Measurements from ENCODE around the gene SLC36A3. TPM values are rescaled to one million over a fixed set of nuclear protein-coding genes. Genes with fewer than 3 reads are reported as not detected.
"Not testable (repeated sequence)": the region's sequence is repeated elsewhere in the genome, so short reads cannot be mapped to it uniquely, and the experiment has no call there.

SLC36A3 gene
- total RNA-seq, 2 donors from 2014 or later = not detected

DNA sequence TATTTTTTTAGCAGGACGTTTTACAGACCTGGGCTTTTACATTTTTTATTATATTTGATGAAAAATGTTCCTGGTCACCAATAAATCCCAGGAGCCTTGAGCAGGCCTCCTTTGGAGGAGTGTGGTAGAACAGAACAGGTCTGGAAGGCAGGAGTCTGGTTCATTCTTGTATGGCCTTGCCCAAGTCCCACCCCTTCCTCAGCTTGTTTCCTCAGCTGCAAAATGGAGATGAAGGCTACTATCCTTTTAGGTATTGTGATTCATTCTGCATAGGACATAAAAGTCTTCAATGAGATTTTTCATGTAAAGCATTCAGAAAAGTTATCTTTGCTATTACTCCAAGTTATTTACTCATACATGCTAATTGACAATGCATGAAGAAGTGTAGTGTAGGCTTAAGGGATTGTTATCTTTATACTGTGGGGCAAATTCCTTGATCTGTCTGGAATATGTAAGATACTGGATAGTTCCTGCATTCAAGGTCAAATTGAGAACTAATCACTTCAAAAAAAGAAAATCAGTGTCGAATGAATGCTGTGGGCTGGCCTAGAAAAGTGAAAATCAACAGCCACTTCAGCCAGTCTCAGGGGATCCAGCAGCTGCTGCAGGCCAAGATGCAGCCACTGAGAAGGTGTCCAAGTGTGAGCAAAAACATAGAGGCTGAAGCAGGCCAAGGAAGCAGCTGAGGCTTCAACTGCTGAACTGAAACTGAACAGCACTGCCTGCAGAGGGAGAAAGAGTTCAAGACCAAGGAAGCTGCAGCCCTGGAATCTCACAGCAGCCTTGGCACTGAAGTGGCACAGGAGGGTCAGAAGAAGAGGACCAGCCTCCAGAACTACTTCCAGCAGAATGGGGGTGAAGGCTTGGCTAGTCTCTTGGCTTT lies 15.5 kb upstream of the SLC36A3 start:
- no peaks in the 10 kb centered on the region for H3K9me3 ChIP-seq (ENCODE audit: control insufficient read depth, low read length, poor library complexity, severe bottlenecking)
- DNase-seq (no peak), ATAC-seq (no peak)
- Mint-ChIP-seq H3K27ac (no peak overlapping the region), H3K36me3 (ENCODE audit: low read depth) (no peaks in the 10 kb centered on the region), H3K4me1 (peaks cover 4% of the 10 kb centered on the region), H3K27me3 (peaks cover 28% of the 10 kb centered on the region), H3K4me3 (no peak overlapping the region)

DNA sequence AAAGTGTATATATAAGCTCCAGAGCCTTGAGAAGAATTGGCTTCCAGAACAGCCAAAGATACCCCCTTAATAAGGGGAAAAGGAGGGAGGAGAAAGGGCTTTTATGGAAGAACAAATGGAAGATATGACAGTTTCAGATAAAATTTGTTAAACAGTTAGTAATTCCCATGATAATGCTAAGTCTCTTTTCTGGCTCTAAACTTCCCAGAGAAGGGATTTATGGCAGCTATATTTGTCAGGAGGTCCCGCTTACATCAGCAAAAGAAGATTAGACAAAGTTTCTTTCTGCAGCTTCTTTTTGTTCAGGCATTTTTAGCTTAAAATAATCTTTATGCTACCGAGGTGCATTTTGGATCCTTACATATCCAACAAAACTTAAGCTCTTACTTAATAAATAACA lies 14.3 kb upstream of the SLC36A3 start:
- no peak overlapping the region for H3K27ac Mint-ChIP-seq
- H3K9me3 ChIP-seq (ENCODE audit: control insufficient read depth, low read length, poor library complexity, severe bottlenecking) = no peaks in the 10 kb centered on the region
- no peak overlapping the region for H3K4me3 Mint-ChIP-seq
- peaks cover 4% of the 10 kb centered on the region for H3K4me1 Mint-ChIP-seq
- ATAC-seq (no peak), DNase-seq (no peak)
- H3K27me3 Mint-ChIP-seq = peaks cover 34% of the 10 kb centered on the region
- no peaks in the 10 kb centered on the region for H3K36me3 Mint-ChIP-seq (ENCODE audit: low read depth)

DNA sequence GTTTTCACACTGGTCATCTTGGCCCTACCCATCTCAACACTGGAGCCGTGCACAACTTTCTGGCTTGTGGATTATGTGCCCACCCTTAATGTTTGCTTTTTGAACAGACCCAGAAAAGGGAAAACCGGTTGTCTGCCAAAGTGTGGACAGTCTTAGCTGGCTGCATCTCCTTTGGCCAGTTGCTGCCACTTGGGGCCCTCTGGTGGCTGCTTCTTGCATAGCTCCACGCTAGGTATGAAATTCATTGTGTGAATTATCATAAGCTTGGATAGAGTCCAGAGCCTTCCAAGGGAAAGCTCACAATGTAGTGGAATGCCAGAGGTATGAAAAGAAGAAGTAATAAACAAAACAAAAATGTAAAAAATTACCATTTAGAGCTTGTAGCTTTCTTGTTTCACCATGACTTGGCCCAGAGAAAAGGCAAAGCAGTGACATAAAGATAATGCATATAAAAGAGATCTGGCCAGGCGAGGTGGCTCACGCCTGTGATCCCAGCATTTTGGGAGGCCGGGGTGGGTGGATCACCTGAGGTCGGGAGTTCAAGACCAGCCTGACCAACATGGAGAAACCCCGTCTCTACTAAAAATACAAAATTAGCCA lies 12.5 kb upstream of the SLC36A3 start:
- ATAC-seq (peak; percentile 49), DNase-seq (peak in 1 of 3 donors; percentile 38)
- no peaks in the 10 kb centered on the region for H3K36me3 Mint-ChIP-seq (ENCODE audit: low read depth)
- H3K9me3 ChIP-seq (ENCODE audit: control insufficient read depth, low read length, poor library complexity, severe bottlenecking) = no peaks in the 10 kb centered on the region
- peaks cover 34% of the 10 kb centered on the region for H3K27me3 Mint-ChIP-seq
- peaks cover 4% of the 10 kb centered on the region for H3K4me1 Mint-ChIP-seq
- H3K4me3 Mint-ChIP-seq = no peak overlapping the region
- H3K27ac Mint-ChIP-seq = no peak overlapping the region

DNA sequence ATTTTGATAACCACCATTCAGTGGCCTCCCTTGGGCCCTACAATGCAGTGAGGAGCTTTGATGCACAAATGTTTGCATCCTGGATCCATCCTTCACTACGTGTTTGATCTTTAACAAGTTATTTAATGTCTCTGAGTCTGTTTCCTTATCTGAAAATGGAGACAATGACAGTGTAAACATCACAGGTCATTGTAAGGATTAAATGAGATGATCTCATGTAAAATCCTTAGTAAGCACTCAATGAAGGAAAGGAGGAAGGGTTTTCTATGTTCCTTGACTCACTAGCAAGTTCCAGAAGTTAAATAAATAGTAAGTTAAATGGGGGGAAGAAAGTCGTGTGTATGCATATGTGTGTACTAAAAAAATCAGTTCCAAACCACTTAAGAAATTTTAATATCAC lies 9.8 kb upstream of the SLC36A3 start:
- no peaks in the 10 kb centered on the region for H3K9me3 ChIP-seq (ENCODE audit: control insufficient read depth, low read length, poor library complexity, severe bottlenecking)
- Mint-ChIP-seq H3K4me3 (no peak overlapping the region), H3K36me3 (ENCODE audit: low read depth) (no peaks in the 10 kb centered on the region), H3K27me3 (peaks cover 41% of the 10 kb centered on the region), H3K27ac (no peak overlapping the region), H3K4me1 (peaks cover 4% of the 10 kb centered on the region)
- ATAC-seq (no peak), DNase-seq (no peak)

DNA sequence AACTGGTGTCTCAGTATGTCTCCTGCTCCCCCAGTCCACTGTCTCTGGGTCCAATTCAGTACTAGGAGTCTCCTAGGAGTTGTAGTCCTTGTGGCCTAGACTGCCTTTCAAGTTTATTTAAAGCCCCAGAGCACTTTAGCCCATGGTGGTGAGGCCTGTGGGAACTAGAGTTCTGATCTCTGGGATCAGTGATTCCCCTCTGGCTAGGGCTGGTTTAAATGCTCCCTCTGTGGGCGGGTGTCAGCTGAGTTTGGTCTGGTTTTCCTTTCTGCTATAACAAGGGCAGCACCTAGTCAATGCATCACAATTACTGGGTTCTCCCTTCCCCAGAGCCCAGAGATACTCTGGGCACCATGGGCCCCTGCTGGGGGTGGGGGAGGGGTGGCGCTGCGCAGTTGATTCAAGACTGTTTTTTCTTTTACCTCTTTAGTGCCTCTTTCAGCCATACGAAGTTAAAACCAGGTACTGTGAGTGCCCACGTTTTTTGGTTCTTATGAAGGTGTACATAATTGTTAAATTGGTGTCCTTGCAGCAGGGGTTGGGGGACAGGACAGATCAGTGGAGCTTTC lies 9.3 kb upstream of the SLC36A3 start:
- no peak for ATAC-seq
- peaks cover 44% of the 10 kb centered on the region for H3K27me3 Mint-ChIP-seq
- peaks cover 4% of the 10 kb centered on the region for H3K4me1 Mint-ChIP-seq
- no peak overlapping the region for H3K4me3 Mint-ChIP-seq
- H3K36me3 Mint-ChIP-seq (ENCODE audit: low read depth) = no peaks in the 10 kb centered on the region
- no peaks in the 10 kb centered on the region for H3K9me3 ChIP-seq (ENCODE audit: control insufficient read depth, low read length, poor library complexity, severe bottlenecking)
- DNase-seq = no peak
- no peak overlapping the region for H3K27ac Mint-ChIP-seq

DNA sequence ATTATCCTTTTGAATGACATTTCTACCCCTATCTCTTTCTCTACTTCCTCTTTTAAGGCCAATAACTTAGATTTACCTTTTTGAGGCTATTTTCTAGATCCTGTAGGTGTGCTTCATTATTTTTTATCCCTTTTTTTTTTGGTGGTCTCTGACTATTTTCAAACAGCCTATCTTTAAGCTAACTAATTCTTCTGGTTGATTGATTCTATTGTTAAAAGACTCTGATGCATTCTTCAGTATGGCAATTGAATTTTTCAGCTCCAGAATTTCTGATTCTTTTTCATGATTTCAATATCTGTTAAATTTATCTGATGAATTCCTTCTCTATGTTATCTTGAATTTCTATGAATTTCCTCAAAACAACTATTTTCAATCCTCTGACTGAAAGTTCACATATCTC lies 7.4 kb upstream of the SLC36A3 start:
- ATAC-seq = no peak
- peaks cover 45% of the 10 kb centered on the region for H3K27me3 Mint-ChIP-seq

DNA sequence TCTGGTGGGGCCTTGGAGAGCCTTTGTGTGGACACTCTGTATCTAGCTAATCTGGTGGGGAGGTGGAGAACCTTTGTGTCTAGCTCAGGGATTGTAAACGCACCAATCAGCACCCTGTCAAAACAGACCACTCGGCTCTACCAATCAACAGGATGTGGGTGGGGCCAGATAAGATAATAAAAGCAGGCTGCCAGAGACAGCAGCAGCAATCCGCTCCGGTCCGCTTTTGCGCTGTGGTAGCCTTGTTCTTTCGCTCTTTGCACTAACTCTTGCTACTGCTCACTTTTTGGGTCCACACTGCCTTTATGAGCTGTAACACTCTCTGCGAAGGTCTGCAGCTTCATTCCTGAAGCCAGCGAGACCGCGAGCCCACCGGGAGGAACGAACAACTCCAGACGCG lies 6.3 kb upstream of the SLC36A3 start:
- not testable (repeated sequence) for H3K4me1 Mint-ChIP-seq; ATAC-seq; H3K9me3 ChIP-seq (ENCODE audit: control insufficient read depth, low read length, poor library complexity, severe bottlenecking); H3K27ac Mint-ChIP-seq; H3K4me3 Mint-ChIP-seq; DNase-seq; H3K36me3 Mint-ChIP-seq (ENCODE audit: low read depth)
- peaks cover 40% of the 10 kb centered on the region for H3K27me3 Mint-ChIP-seq

More for the DNA sequence above, 7.4 kb upstream of the SLC36A3 start:
- Mint-ChIP-seq H3K4me3 (no peak overlapping the region), H3K27ac (no peak overlapping the region), H3K4me1 (peaks cover 2% of the 10 kb centered on the region), H3K36me3 (ENCODE audit: low read depth) (no peaks in the 10 kb centered on the region)
- no peaks in the 10 kb centered on the region for H3K9me3 ChIP-seq (ENCODE audit: control insufficient read depth, low read length, poor library complexity, severe bottlenecking)
- no peak for DNase-seq

DNA sequence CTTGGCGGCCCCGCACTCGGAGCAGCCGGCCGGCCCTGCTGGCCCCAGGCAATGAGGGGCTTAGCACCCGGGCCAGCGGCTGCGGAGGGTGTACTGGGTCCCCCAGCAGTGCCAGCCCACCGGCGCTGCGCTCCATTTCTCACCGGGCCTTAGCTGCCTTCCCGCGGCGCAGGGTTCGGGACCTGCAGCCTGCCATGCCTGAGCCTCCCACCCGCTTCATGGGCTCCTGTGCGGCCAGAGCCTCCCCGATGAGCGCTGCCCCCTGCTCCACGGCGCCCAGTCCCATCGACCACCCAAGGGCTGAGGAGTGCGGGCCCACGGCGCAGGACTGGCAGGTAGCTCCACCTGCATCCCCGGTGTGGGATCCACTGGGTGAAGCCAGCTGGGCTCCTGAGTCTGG lies 5.7 kb upstream of the SLC36A3 start:
- not testable (repeated sequence) for DNase-seq; H3K27ac Mint-ChIP-seq; ATAC-seq; H3K36me3 Mint-ChIP-seq (ENCODE audit: low read depth); H3K4me3 Mint-ChIP-seq; H3K9me3 ChIP-seq (ENCODE audit: control insufficient read depth, low read length, poor library complexity, severe bottlenecking); H3K4me1 Mint-ChIP-seq
- peaks cover 35% of the 10 kb centered on the region for H3K27me3 Mint-ChIP-seq

DNA sequence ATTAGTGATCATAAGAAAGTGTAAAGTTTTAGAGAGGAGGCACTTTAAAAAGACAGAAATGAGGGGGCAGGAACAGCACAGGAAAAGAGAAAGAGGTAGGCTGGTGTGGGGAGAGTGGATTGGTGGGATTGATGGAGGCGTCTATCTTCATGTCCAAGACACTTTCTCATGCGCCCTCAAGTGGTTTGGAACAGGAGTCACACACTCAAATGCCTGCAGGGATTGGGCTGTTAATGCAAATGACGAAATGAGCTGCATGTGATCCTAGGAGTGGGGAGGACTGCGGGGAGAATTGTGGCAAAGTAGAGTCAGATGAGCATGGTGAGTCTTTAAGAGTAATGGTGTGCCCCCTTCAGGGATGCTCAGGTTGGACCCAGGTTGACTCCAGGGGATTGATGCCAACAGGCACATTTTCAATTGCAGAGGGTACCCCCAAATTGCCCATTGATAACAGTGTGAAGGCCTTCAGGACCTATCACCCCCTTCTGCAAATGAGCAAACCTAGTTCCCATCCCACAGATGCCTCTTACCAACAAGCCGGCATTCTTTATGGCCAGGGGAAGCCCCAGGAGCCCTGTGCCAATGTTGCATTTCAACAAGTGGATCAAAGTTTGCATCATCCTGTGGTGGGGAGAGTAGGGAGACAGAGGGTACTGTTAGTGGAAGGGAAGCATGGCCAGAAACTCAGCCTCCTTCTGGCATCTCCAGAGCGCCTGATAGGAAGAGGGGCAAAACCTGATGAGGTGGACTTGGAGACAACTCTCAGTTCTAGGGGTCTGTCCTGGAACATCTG lies 5.3 kb downstream of the SLC36A3 start:
- no peak overlapping the region for H3K4me3 Mint-ChIP-seq
- peaks cover 43% of the 10 kb centered on the region for H3K27me3 Mint-ChIP-seq
- H3K36me3 Mint-ChIP-seq (ENCODE audit: low read depth) = peaks cover 2% of the 10 kb centered on the region
- DNase-seq (no peak), ATAC-seq (no peak)
- H3K4me1 Mint-ChIP-seq = peaks cover 2% of the 10 kb centered on the region
- H3K27ac Mint-ChIP-seq = no peak overlapping the region
- no peaks in the 10 kb centered on the region for H3K9me3 ChIP-seq (ENCODE audit: control insufficient read depth, low read length, poor library complexity, severe bottlenecking)

DNA sequence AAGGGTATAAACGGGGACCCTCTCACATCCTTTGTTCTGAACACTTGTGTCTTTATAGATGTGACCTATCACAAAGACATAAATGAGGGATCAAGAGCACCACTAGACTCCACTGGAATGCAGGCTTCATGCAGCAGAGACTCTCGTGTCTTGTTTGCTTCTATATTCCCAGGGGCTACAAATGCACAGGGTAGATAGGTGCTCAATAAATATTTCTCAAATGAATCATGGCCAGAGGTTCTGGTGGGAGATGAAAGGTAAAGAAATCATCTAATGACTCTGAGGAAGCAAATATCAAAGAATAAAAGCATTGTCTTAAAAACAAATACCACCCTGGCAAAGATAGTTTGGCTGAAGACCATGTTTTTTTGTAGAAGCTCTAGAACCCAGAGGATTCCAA lies 6.6 kb downstream of the SLC36A3 start:
- H3K27me3 Mint-ChIP-seq = peaks cover 32% of the 10 kb centered on the region
- H3K36me3 Mint-ChIP-seq (ENCODE audit: low read depth) = no peaks in the 10 kb centered on the region
- ATAC-seq = no peak
- no peak overlapping the region for H3K27ac Mint-ChIP-seq
- no peak overlapping the region for H3K4me3 Mint-ChIP-seq
- H3K4me1 Mint-ChIP-seq = peaks cover 2% of the 10 kb centered on the region
- DNase-seq = no peak
- H3K9me3 ChIP-seq (ENCODE audit: control insufficient read depth, low read length, poor library complexity, severe bottlenecking) = no peaks in the 10 kb centered on the region

DNA sequence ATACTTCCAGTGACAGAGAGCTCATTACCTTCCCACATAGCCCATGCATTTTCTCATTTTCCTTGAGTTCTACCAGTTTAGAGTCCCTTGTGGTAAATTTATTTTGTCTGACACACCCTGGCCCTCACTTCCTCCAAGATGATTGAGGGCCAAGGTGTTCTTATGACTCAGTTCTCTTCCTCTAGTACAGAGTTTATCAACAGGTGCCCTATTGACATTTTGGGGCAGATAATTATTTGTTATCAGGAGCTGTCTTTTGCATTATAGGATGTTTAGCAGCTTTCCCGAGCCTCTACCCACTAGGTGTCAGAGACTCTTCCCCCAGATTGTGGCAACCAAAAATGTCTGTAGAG lies 7.1 kb downstream of the SLC36A3 start:
- DNase-seq (no peak), ATAC-seq (no peak)
- no peaks in the 10 kb centered on the region for H3K9me3 ChIP-seq (ENCODE audit: control insufficient read depth, low read length, poor library complexity, severe bottlenecking)
- no peak overlapping the region for H3K27ac Mint-ChIP-seq
- no peak overlapping the region for H3K4me3 Mint-ChIP-seq
- peaks cover 27% of the 10 kb centered on the region for H3K27me3 Mint-ChIP-seq
- H3K4me1 Mint-ChIP-seq = peaks cover 2% of the 10 kb centered on the region
- no peaks in the 10 kb centered on the region for H3K36me3 Mint-ChIP-seq (ENCODE audit: low read depth)

DNA sequence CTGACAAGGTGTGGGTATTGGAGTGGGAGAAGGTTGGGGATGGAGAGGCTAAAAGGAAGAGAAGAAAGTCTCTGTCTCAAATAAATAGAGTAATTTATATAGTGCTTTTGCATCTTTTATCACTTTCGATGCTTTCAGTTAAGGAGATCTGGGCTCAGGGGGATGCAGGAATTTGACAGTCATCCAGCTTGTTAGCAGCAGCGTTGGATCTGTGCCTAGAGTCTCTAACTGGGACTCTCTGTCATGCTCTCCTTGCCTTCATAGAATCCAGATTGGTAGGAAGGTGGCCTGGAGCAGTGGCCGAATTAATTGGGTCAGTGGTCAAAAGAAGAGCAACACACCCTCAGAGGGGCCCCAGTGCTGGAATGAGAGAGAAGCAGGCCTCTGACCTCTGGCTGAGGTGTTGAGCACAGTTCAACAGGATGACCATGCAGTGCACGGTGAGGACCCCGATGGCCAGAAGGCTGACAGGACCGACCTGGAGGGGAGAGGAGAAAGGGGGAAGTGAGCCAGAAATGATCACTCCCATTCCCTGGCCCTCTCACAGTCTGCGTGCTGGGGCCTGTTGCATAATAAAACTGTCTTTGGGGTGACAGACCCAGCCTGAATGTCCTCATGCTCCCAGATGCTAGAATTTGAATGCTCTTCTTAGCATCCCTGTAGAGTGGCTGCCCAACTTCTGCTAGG lies 7.6 kb downstream of the SLC36A3 start:
- DNase-seq (no peak), ATAC-seq (no peak)
- H3K9me3 ChIP-seq (ENCODE audit: control insufficient read depth, low read length, poor library complexity, severe bottlenecking) = no peaks in the 10 kb centered on the region
- Mint-ChIP-seq H3K36me3 (ENCODE audit: low read depth) (no peaks in the 10 kb centered on the region), H3K27me3 (peaks cover 22% of the 10 kb centered on the region), H3K4me1 (peaks cover 2% of the 10 kb centered on the region), H3K4me3 (no peak overlapping the region), H3K27ac (no peak overlapping the region)

DNA sequence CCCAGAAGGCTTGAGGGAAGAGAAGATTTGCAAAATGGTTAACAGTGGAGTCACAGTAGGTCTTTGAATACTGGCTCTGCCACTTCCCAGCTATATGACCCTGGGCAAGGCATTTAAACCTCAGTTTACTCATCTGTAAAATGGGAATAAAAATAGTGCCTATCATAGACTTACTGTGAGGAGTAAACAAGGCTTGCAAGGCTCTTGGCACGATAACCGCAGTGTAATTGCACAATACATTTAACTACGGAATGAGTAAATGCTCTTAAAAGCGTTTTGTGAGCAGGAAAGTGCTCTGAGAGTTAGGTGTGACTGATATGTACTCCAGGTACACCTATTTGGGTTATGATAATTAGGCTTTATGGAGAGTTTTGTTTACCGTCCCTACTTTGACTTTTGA lies 8.4 kb downstream of the SLC36A3 start:
- no peak overlapping the region for H3K4me3 Mint-ChIP-seq
- DNase-seq = no peak
- no peaks in the 10 kb centered on the region for H3K9me3 ChIP-seq (ENCODE audit: control insufficient read depth, low read length, poor library complexity, severe bottlenecking)
- H3K27me3 Mint-ChIP-seq = peaks cover 16% of the 10 kb centered on the region
- ATAC-seq = no peak
- H3K4me1 Mint-ChIP-seq = peaks cover 2% of the 10 kb centered on the region
- H3K36me3 Mint-ChIP-seq (ENCODE audit: low read depth) = no peaks in the 10 kb centered on the region
- no peak overlapping the region for H3K27ac Mint-ChIP-seq

All from T-helper 17 cell (primary cell).